ENCODE results near the gene CAMTA1.

The CAMTA1 gene

DNA sequence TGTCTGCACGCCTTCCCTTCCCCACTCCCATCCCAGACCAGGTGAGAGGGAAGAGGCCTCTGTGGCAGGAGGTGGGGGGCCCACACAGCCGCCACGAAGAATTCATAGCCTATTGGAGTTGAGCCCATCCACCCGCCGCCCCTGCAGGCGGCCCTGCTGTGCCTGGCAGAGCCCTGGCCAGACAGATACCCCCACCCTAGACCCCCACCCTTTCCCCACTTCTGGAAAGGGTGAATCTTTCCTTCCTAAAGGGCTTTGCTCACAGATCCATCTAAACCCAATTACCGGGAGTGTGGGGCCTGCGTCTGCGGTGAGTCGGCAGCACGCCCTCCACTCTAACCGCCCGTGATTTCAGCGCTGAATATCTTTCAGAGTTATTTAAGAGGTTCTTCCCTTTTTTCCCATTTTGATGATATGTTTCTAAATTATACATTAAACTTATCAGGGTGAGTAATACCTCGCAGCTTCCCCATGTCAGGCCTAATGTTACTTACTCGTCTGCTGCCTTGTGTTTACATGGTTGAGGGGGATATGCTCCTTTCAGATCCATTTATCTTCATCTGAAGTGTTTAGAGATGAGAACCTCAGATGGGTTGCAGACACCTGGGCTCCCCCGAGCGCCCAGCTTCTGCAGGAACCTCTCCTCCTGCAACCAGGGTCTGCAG, 802.0 kb downstream of the CAMTA1 start:
- TF ChIP-seq, protein P1, sequence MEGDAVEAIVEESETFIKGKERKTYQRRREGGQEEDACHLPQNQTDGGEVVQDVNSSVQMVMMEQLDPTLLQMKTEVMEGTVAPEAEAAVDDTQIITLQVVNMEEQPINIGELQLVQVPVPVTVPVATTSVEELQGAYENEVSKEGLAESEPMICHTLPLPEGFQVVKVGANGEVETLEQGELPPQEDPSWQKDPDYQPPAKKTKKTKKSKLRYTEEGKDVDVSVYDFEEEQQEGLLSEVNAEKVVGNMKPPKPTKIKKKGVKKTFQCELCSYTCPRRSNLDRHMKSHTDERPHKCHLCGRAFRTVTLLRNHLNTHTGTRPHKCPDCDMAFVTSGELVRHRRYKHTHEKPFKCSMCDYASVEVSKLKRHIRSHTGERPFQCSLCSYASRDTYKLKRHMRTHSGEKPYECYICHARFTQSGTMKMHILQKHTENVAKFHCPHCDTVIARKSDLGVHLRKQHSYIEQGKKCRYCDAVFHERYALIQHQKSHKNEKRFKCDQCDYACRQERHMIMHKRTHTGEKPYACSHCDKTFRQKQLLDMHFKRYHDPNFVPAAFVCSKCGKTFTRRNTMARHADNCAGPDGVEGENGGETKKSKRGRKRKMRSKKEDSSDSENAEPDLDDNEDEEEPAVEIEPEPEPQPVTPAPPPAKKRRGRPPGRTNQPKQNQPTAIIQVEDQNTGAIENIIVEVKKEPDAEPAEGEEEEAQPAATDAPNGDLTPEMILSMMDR (conservative IDR thresholded peaks at IDR 0.05; ENCODE audit: low read depth, low read length): no peak
- DNase-seq (ENCODE audit: low read depth): no peak
- H3K4me3 ChIP-seq (ENCODE audit: low read length): no peak overlapping the region

DNA sequence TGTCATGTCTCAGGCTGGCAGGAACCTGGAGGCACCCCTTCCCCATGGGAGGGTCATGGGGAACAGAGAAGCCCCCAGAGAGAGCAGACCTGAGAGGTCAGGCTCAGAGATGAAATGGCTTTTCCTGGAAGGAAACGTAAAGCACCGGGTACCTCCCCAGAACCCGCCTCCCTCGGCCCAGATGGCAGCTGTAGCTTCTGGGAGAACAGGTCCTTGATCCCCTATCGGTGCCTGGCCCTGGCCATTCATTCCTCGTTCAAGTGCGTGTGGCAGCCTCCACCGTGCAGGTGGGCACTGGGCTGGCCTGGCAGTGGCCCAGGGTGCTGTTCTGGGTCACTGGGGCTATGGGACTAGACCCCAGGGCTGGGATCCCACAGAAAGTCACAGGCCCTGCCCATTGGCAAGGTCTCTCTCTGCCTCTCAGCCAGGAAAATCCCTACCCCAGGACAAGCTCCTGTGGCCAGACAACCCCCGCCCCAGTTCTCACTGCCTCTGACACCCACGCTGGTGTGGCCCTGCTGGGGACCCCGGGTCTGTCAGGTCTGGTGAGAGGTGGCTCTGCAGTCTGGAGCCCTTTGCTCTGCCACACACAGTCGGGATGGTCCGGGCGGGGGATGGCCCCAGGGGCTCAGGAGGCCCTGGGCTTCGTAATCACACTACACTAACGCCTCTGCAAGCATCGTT, 802.7 kb downstream of the CAMTA1 start:
- DNase-seq (ENCODE audit: low read depth): no peak
- TF ChIP-seq, protein P1 (conservative IDR thresholded peaks at IDR 0.05; ENCODE audit: low read depth, low read length): no peak
- no peak overlapping the region for H3K4me3 ChIP-seq (ENCODE audit: low read length)

DNA sequence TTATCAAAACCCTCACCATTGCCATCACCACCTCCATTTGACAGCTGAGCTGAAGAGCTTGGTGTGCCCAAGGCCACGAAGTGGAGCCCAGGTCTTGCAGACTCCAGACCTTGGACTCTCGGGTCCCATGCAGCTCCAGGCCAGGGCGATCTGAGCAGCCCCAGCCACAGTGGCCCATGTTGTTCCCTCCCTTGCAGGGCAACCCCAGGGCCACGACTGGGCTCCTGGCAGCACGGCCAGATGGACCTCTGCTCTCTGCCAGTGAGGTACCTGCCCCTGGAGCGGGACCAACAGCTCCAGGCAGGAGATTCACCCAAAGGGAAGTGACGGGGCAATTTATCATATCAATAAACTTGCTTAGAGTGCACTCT, 803.2 kb downstream of the CAMTA1 start:
- TF ChIP-seq, protein P1 (conservative IDR thresholded peaks at IDR 0.05; ENCODE audit: low read depth, low read length): no peak
- H3K4me3 ChIP-seq (ENCODE audit: low read length): no peak overlapping the region
- no peak for DNase-seq (ENCODE audit: low read depth)

DNA sequence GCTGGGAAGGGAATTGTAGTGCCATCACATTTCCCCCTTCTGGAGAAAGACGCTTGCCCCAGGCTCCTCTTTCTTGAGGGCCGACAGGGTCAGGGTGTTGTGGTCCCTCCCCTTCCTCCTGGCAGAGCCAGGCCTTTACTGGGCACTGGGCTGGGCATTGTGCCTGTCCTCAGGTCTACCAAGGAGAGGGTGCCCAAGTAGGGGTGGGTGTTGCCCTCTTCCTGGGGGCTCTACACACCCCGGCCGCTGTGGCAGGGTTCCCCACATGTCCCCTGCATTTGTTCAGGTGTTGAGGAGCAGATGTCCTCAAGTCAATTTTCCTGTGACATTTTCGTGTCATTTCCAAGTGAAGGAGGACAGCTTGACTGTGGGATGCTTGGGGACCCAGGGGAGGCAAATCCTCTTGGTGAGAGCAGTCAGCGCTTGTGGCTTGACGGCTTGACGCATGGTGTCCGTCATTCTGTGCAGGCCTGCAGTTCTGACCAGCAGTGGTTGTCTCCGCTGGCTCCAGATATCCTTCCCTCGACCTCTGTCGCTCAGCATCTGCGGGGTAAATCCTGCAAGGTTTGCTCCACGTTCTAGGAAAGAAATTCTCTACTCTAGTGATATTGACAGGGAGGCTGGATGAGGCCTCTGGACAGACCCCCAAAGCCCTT, 804.0 kb downstream of the CAMTA1 start:
- H3K4me3 ChIP-seq (ENCODE audit: low read length): no peak overlapping the region
- TF ChIP-seq, protein P1 (conservative IDR thresholded peaks at IDR 0.05; ENCODE audit: low read depth, low read length): no peak
- DNase-seq (ENCODE audit: low read depth): no peak

DNA sequence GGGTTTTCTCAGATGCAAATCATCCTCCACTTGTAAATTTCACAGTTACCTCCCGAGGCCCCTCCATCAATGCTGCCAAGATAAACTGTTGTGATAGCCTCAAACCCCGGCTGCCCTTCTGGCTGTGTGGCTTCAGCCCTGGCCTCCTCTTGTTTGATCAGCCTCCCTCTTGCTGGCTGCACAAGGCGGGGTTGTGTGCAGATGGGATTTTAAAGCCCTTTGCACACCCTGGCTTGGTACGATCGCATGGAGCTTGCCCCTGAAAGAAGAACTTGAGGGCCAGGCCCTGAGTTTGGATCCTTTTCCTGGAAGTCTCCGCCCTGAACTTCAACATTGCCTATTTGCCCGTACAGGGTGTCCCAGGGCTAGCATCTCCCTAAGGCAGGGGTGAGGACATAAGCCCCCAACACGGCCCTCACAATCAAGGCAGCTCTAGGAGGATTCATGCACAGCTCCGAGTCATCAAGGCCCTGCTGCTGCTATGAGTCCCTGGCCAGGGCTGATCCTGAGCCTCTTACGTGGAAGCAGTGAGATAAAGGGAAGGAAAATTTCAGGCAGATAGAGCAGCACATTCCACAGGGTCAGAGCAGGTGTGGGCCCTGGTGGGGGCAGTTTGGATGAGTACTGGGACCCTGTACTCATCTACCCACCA, 804.6 kb downstream of the CAMTA1 start:
- TF ChIP-seq, protein P1 (conservative IDR thresholded peaks at IDR 0.05; ENCODE audit: low read depth, low read length): no peak
- H3K4me3 ChIP-seq (ENCODE audit: low read length): no peak overlapping the region
- DNase-seq (ENCODE audit: low read depth): no peak

DNA sequence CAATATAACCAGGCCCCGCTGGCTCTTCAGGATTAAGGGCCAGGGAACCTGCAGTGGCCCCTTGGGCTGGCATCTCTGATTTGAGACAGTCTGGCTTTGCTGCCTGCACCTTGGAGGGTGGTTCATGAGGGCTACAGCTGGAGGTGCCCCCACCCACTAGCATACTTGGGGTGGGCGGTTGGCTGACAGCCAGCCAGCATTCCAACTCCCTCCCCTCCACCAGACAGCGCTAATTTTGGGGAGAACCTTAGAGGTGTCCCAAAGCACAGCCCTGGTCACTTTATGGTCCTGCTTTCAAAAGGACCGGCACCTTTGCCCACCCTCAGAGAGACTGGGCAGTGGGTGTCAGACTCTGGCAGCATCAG, 805.2 kb downstream of the CAMTA1 start:
- TF ChIP-seq, protein P1 (conservative IDR thresholded peaks at IDR 0.05; ENCODE audit: low read depth, low read length): no peak
- no peak overlapping the region for H3K4me3 ChIP-seq (ENCODE audit: low read length)
- DNase-seq (ENCODE audit: low read depth): no peak

All from retinal pigment epithelial cell (primary cell).